Bronchial epithelial cell (primary cell): ENCODE measurements around the gene CORO2A. TPM values are rescaled to one million over a fixed set of nuclear protein-coding genes. Genes with fewer than 3 reads are reported as not detected.
A peak's percentile ranks its signal among the peaks of the same experiment; 100 is the strongest.

ENCODE experiments used
- DNase-seq: peaks from one replicate; pipeline ENCODE4 v3.0.0-alpha.2; 2010; ENCODE audit warnings: low read depth
- FAIRE-seq: peaks from 2 replicates; lab custom pipeline; 2011; peaks lifted over from hg19 to GRCh38; lab: Jason Lieb, UNC
- H3K27me3 ChIP-seq: 2 replicates; pipeline ENCODE4 v1.5.1; 2011; ENCODE audit warnings: low read length; ENCODE audit not compliant: control insufficient read depth, insufficient read depth
- H3K36me3 ChIP-seq: 2 replicates; pipeline ENCODE4 v1.5.1; 2011; ENCODE audit warnings: low read length; ENCODE audit not compliant: control insufficient read depth, insufficient read depth
- H3K4me3 ChIP-seq: 2 replicates; pipeline ENCODE4 v1.5.1; 2011; ENCODE audit warnings: mild to moderate bottlenecking, low read depth, low read length, control low read depth
- total RNA-seq: library from RNA; depleted of rRNA; stranded (reverse); fragments of >200 nt; gene quantifications from 2 replicates; pipeline ENCODE4 v1.2.1, GENCODE V29; 2014
- TF ChIP-seq, protein P1 (sequence below): IDR thresholded peaks from 2 replicates; pipeline ENCODE4 v1.5.1; 2011; ENCODE audit warnings: mild to moderate bottlenecking, moderate library complexity, low read length, control low read depth, inconsistent platforms; ENCODE audit not compliant: insufficient read depth, severe bottlenecking

Gene CORO2A, protein sequence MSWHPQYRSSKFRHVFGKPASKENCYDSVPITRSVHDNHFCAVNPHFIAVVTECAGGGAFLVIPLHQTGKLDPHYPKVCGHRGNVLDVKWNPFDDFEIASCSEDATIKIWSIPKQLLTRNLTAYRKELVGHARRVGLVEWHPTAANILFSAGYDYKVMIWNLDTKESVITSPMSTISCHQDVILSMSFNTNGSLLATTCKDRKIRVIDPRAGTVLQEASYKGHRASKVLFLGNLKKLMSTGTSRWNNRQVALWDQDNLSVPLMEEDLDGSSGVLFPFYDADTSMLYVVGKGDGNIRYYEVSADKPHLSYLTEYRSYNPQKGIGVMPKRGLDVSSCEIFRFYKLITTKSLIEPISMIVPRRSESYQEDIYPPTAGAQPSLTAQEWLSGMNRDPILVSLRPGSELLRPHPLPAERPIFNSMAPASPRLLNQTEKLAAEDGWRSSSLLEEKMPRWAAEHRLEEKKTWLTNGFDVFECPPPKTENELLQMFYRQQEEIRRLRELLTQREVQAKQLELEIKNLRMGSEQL
- 22.1 and 34.7 TPM in 2 replicates for total RNA-seq

DNA sequence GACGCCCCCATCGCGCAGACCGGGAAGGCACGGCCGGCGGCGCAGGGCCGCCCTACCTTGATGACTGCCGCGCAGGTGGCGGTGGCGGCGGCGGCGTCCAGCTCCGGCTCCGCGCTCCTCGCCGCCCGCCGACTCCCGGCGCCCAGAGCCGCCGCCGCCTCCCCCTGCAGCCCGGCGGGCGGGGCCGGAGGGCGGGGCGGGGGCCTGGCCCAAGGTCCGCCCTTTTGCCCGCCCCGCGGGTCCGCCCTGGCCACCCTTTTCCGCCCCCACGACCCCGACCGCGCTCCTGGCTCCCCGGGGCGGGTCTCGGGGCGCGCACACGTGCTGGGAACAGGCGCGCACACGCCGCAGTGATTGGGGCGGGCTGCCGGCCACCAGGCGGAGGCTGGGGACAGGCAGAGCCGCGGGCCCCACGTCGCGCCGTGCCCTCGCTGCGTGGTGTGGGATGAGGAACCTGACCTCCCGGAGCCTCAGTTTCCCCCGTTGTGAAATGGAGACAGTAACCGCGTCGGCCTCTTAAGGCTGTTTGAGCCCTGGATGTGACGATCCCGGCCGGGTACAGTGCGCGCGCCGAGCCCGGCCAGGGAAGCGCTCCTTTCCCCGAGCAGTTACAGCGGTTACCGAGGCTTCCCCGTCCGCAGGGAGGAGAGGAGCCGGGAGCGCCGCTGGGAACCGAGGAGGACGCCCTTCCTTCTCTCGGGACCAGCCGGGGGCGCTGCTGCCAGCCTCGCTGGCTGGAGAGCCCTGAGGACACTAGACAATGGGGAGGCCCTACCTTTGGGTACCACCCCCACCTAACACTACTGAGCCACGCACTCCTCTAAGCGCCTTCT is at the start of gene CORO2A:
TSS of gene CORO2A (minus strand) at position 135 of the 833 bp plus-strand sequence. CDS start 34,977 bp downstream, outside the sequence.
- FAIRE-seq (no peak), DNase-seq (peak; percentile 94)
- Histone ChIP-seq H3K36me3 (peaks cover 1% of the 10 kb centered on the region), H3K4me3 (peak within 1 kb of the TSS; percentile 82), H3K27me3 (no peaks in the 10 kb centered on the region)
- TF ChIP-seq, protein P1, sequence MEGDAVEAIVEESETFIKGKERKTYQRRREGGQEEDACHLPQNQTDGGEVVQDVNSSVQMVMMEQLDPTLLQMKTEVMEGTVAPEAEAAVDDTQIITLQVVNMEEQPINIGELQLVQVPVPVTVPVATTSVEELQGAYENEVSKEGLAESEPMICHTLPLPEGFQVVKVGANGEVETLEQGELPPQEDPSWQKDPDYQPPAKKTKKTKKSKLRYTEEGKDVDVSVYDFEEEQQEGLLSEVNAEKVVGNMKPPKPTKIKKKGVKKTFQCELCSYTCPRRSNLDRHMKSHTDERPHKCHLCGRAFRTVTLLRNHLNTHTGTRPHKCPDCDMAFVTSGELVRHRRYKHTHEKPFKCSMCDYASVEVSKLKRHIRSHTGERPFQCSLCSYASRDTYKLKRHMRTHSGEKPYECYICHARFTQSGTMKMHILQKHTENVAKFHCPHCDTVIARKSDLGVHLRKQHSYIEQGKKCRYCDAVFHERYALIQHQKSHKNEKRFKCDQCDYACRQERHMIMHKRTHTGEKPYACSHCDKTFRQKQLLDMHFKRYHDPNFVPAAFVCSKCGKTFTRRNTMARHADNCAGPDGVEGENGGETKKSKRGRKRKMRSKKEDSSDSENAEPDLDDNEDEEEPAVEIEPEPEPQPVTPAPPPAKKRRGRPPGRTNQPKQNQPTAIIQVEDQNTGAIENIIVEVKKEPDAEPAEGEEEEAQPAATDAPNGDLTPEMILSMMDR, result peak; percentile 72

DNA sequence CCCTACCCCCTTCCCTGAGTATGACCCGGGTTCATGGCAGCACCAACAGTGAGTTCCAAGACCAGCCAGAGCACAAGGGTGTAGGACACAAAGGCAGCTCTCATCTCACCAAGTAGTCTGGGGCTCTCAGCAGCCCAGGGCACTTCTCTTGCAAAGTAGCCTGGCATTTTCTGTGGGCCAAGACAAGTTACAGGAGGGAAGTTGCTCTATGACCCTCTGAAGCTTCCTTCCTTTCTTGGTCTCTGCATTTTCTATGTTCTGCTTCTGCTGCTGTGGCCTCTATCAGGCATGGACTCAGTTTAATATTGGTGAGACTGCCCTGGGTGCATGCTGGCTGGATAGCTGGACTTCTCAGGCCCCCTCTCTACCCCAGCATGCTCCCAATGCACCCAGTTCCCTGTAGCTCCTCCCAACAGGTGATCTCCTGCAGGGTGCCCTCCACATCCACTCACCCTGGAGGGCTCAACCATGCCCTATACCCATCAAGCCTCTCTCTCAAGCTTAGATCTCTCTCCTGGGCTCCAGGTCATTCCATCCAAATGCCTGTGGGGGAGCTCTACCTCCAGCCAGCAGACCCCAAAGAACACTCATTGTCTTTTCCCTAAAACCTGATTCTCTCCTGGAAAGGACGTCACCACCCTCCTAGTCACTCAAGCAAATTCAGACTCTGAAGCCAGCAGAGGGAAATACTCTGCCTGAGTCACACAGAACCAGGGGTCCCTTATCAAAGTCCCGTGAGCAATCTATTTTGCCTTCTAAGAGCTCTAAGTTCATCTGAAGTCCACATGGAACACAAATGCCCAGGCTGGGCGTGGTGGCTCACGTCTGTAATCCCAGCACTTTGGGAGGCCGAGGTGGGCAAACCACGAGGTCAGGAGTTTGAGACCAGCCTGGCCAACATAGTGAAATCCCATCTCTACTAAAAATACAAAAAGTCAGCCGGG is 49.2 kb upstream of the CORO2A start:
- DNase-seq, result no peak

DNA sequence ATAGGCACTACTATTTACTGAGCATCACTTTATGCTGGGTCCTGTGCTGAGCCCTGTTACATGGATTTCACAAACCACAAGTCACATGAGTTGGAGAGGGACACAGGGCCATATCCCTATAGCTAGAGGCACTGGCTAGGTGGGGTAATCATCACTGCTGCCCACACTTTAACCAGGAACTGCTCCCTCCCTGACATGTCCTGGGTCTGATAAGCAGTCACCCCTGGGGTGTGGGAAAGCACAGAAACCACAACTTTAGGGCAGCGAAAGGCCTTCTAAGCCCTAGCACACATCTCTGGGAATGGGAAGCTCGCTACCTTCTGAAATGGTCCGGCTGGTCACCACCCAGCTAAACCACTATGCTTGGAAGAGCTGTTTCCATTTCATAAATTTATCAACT is 48.0 kb upstream of the CORO2A start:
- Histone ChIP-seq H3K27me3 (no peaks in the 10 kb centered on the region), H3K36me3 (peaks cover 25% of the 10 kb centered on the region), H3K4me3 (no peak overlapping the region)
- FAIRE-seq (no peak), DNase-seq (no peak)
- TF ChIP-seq, protein P1, result no peak

More for the DNA sequence above, 49.2 kb upstream of the CORO2A start:
- TF ChIP-seq, protein P1, result no peak
- Histone ChIP-seq H3K27me3 (no peaks in the 10 kb centered on the region), H3K4me3 (no peak overlapping the region), H3K36me3 (peaks cover 22% of the 10 kb centered on the region)
- no peak for FAIRE-seq

DNA sequence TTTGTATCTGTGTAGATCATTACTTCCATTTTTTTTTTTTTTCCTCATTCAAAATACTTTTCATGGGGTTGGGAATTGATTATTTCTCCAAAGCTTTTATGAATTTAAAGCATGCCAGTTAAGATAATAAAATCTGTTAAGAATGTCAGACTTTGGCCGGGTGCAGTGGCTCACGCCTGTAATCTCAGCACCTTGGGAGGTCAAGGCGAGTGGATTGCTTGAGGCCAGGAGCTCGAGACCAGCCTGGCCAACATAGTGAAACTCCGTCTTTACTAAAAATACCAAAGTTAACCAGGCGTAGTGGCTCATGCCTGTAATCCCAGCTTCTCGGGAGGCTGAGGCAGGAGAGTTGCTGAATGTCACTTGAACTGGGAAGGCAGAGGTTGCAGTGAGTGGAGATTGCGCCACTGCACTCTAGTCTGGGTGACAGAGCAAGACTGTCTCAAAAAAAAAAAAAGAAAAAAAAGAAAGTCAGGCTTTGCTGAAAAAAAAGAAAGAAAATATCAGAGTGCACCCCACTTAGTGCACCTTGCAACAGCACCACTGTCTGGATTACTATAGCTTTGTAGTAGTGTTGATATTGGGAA is 44.6 kb upstream of the CORO2A start:
- no peak overlapping the region for H3K4me3 ChIP-seq
- peaks cover 31% of the 10 kb centered on the region for H3K36me3 ChIP-seq
- TF ChIP-seq, protein P1, result no peak
- FAIRE-seq (no peak), DNase-seq (no peak)
- no peaks in the 10 kb centered on the region for H3K27me3 ChIP-seq

DNA sequence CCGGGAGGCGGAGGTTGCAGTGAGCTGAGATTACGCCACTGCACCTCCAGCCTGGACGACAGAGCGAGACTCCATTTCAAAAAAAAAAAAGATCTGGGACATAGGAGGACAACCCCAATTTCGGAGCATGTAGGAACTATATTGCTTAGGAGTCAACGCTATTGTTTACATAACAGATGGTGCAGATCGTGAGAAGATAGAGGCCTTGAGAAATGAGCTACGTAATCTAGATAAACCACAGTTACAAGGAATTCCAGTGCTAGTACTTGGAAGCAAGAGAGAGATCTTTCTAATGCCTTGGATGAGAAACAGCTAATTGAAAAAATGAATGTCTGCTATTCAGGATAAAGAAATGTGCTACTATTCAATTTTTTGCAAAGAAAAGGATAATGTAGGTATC is 42.7 kb upstream of the CORO2A start:
- no peak overlapping the region for H3K4me3 ChIP-seq
- TF ChIP-seq, protein P1, result no peak
- FAIRE-seq, result no peak

More for the DNA sequence above, 42.7 kb upstream of the CORO2A start:
- no peaks in the 10 kb centered on the region for H3K27me3 ChIP-seq
- peaks cover 28% of the 10 kb centered on the region for H3K36me3 ChIP-seq
- no peak for DNase-seq
